ENCODE data around the gene HOXC4. TPM values are rescaled to one million over a fixed set of nuclear protein-coding genes. Genes with fewer than 3 reads are reported as not detected.

Gene HOXC4
- total and polyA plus RNA-seq, 10 of the 15 experiments (the other 5 are each of a cell fraction or from before 2014, with no cell fraction given), result 1.0 to 11.4 (median 4.2) TPM

- TF ChIP-seq ATF3 (IDR thresholded peaks at IDR 0.05; ENCODE audit: borderline replicate concordance, extremely low read depth, low read depth, low read length) (no peak), MLLT1 (IDR thresholded peaks at IDR 0.05) (no peak), IRF5 (IDR thresholded peaks at IDR 0.05; ENCODE audit: borderline replicate concordance) (no peak), ZNF24 (IDR thresholded peaks at IDR 0.05) (no peak), SUZ12 (IDR thresholded peaks at IDR 0.05; ENCODE audit: unreplicated experiment) (no peak), ZNF274 (IDR thresholded peaks at IDR 0.05; ENCODE audit: insufficient read depth, insufficient read length) (no peak), GABPA (IDR thresholded peaks at IDR 0.05; ENCODE audit: low read depth) (no peak), ZNF687 (IDR thresholded peaks at IDR 0.05) (peak; percentile 75; the same call in 1 of the 2 replicates), EP300 (IDR thresholded peaks at IDR 0.05; ENCODE audit: borderline replicate concordance in 1 of 2, control insufficient read depth in 1 of 2, low read depth in 2 of 2, low read length in 2 of 2) (peak; percentile 36 to 45; a peak in 1 of 4 replicates), CHD2 (IDR thresholded peaks at IDR 0.05; ENCODE audit: borderline replicate concordance, low read depth, low read length) (peak; percentile 73), RELB (IDR thresholded peaks at IDR 0.05; ENCODE audit: low read depth) (peak; percentile 42; the same call in 1 of the 2 replicates), SMAD5 (IDR thresholded peaks at IDR 0.05; ENCODE audit: low read depth) (no peak), ZSCAN29 (IDR thresholded peaks at IDR 0.05) (no peak), WRNIP1 (IDR thresholded peaks at IDR 0.05; ENCODE audit: borderline replicate concordance, low read depth, low read length) (no peak), CTCF (IDR thresholded peaks at IDR 0.05 in 2 of 3, conservative IDR thresholded peaks at IDR 0.05 in 1 of 3; ENCODE audit: control insufficient read depth in 2 of 3, extremely low read depth in 1 of 3, insufficient read depth in 1 of 3, low read depth in 3 of 3, low read length in 3 of 3) (no peak), FOS (IDR thresholded peaks at IDR 0.05; ENCODE audit: borderline replicate concordance, extremely low read depth, insufficient read length) (no peak), CREB1 (IDR thresholded peaks at IDR 0.05; ENCODE audit: low read depth) (0 out of 2 replicates have a peak, but pooled peaks have one; percentile 26)
Measured at GRCh38 chr12:54017878-54018467, 35.7 kb upstream of the HOXC4 start (continued).

Data from GM12878 (cell line).